WTC11 (cell line): ENCODE data around the gene UNC119B.

Experiments
- CBFB ChIP-seq: sonication (generic); formaldehyde crosslinking; IDR thresholded peaks from 2 replicates; pipeline ENCODE4 v1.8.1; 2022; ENCODE audit warnings: mild to moderate bottlenecking, low read depth, missing genetic modification reagents
- CTCF ChIP-seq: fragments of 200-600 bp; IDR thresholded peaks from 2 replicates; pipeline ENCODE4 v1.8.0; 2022; ENCODE audit warnings: antibody characterized with exemption
- FOXP1 ChIP-seq: sonication (generic); formaldehyde crosslinking; IDR thresholded peaks from 2 replicates; pipeline ENCODE4 v1.8.0; 2022; ENCODE audit warnings: missing genetic modification reagents, mild to moderate bottlenecking, moderate library complexity, borderline replicate concordance
- PRDM15 ChIP-seq: sonication (generic); formaldehyde crosslinking; IDR thresholded peaks from 2 replicates; pipeline ENCODE4 v1.8.0; 2022; ENCODE audit warnings: missing genetic modification reagents
- PRRX2 ChIP-seq: fragments of 250-450 bp; sonication (Bioruptor Pico); IDR thresholded peaks from 2 replicates; pipeline ENCODE4 v1.8.0; 2021; ENCODE audit warnings: mild to moderate bottlenecking
- SMAD4 ChIP-seq: sonication (generic); formaldehyde crosslinking; IDR thresholded peaks from 2 replicates; pipeline ENCODE4 v1.8.0; 2022; ENCODE audit warnings: mild to moderate bottlenecking, missing genetic modification reagents
- TF ChIP-seq, protein P1 (sequence below): sonication (generic); formaldehyde crosslinking; IDR thresholded peaks from 2 replicates; pipeline ENCODE4 v1.8.1; 2023; ENCODE audit warnings: mild to moderate bottlenecking, missing genetic modification reagents, moderate library complexity

- TF ChIP-seq PRDM15 (CRISPR knock-in tag) (no peak), CTCF (no peak), FOXP1 (no peak), SMAD4 (CRISPR knock-in tag) (no peak), PRRX2 (CRISPR knock-in tag) (no peak), CBFB (CRISPR knock-in tag) (no peak)
- TF ChIP-seq, protein P1, sequence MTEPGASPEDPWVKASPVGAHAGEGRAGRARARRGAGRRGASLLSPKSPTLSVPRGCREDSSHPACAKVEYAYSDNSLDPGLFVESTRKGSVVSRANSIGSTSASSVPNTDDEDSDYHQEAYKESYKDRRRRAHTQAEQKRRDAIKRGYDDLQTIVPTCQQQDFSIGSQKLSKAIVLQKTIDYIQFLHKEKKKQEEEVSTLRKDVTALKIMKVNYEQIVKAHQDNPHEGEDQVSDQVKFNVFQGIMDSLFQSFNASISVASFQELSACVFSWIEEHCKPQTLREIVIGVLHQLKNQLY (CRISPR knock-in tag) = no peak
Observed at GRCh38 chr12:120760349-120761254, 50.3 kb downstream of the UNC119B start.
